Testis (tissue), 2 donors: ENCODE measurements around the gene UTP15.

Experiments used
- CTCF ChIP-seq, 3 experiments: fragments of 450-650 bp in 2 of 3; fragments of 200-600 bp in 1 of 3; sonication (generic) in 1 of 3; IDR thresholded peaks; one replicate each; pipeline ENCODE4 v1.5.1; 2016 to 2019; ENCODE audit warnings: antibody characterized with exemption in 3 of 3, mild to moderate bottlenecking in 2 of 3, moderate library complexity in 1 of 3
- POLR2A ChIP-seq: fragments of 450-650 bp; IDR thresholded peaks from one replicate; pipeline ENCODE4 v1.6.1; 2017; ENCODE audit warnings: antibody characterized with exemption, mild to moderate bottlenecking, moderate library complexity

- TF ChIP-seq POLR2A (no peak), CTCF (IDR thresholded peaks at IDR 0.05) (no peak)
Measured at GRCh38 chr5:73532195-73532594, 33.3 kb upstream of the UTP15 start.
